Erythroblast (primary cell): ENCODE measurements around the gene XCR1.

Experiments
- GATA1 ChIP-seq: IDR thresholded peaks from 2 replicates; pipeline ENCODE4 v1.6.1; 2011; ENCODE audit warnings: low read depth, mild to moderate bottlenecking, control low read depth, low read length, moderate library complexity
- POLR2A ChIP-seq: IDR thresholded peaks from 2 replicates; pipeline ENCODE4 v1.6.1; 2011; ENCODE audit warnings: mild to moderate bottlenecking, low read length

- TF ChIP-seq POLR2A (no peak), GATA1 (no peak)
Measured at GRCh38 chr3:46070595-46071093, 43.4 kb upstream of the XCR1 start.
